GM19328 (cell line): ENCODE data around the gene CKAP5.
"Not testable (repeated sequence)": the region's sequence is repeated elsewhere in the genome, so short reads cannot be mapped to it uniquely, and the experiment has no call there.

ENCODE experiments used
- ATAC-seq: cut with Tn5 transposase; IDR thresholded peaks from one replicate; pipeline ENCODE4 v1.9.1; 2021; ENCODE audit warnings: mild to moderate bottlenecking, moderate library complexity; ENCODE audit not compliant: unreplicated experiment

CKAP5 gene

GRCh38 chr11:46729110-46730027, 116.7 kb downstream of the CKAP5 start:
- ATAC-seq: no peak

GRCh38 chr11:46728659-46729040, 117.4 kb downstream of the CKAP5 start:
- no peak for ATAC-seq

- no peak for ATAC-seq
Observed at GRCh38 chr11:46727952-46728658, 118.0 kb downstream of the CKAP5 start.

- ATAC-seq: no peak
Observed at GRCh38 chr11:46726206-46726862, 119.7 kb downstream of the CKAP5 start.

- ATAC-seq: no peak
Observed at GRCh38 chr11:46725338-46726205, 120.5 kb downstream of the CKAP5 start.

GRCh38 chr11:46724088-46724487, 122.0 kb downstream of the CKAP5 start:
- no peak for ATAC-seq

- ATAC-seq: no peak
Observed at GRCh38 chr11:46723359-46723680, 122.8 kb downstream of the CKAP5 start.

GRCh38 chr11:46722566-46723358, 123.3 kb downstream of the CKAP5 start:
- ATAC-seq: no peak

- no peak for ATAC-seq
Observed at GRCh38 chr11:46721286-46721685, 124.8 kb downstream of the CKAP5 start.

GRCh38 chr11:46719543-46720218, 126.4 kb downstream of the CKAP5 start:
- ATAC-seq: no peak

- ATAC-seq: no peak
Observed at GRCh38 chr11:46719048-46719542, 127.0 kb downstream of the CKAP5 start, which contains the start of gene F2. Gene F2 (plus strand): TSS chr11:46719213. CDS start chr11:46719236, 23 bp downstream.

GRCh38 chr11:46718155-46719019, 127.7 kb downstream of the CKAP5 start:
- ATAC-seq: no peak

GRCh38 chr11:46717825-46718154, 128.3 kb downstream of the CKAP5 start:
- not testable (repeated sequence) for ATAC-seq

GRCh38 chr11:46712874-46713576, 133.1 kb downstream of the CKAP5 start:
- ATAC-seq: no peak

GRCh38 chr11:46711303-46711702, 134.8 kb downstream of the CKAP5 start:
- ATAC-seq: no peak

GRCh38 chr11:46710821-46711269, 135.2 kb downstream of the CKAP5 start:
- ATAC-seq: no peak

- not testable (repeated sequence) for ATAC-seq
Observed at GRCh38 chr11:46709351-46709750, 136.7 kb downstream of the CKAP5 start.

- ATAC-seq: no peak
Observed at GRCh38 chr11:46706886-46707285, 139.2 kb downstream of the CKAP5 start.
